Measurements from ENCODE around the gene SLC9A6.

DNA sequence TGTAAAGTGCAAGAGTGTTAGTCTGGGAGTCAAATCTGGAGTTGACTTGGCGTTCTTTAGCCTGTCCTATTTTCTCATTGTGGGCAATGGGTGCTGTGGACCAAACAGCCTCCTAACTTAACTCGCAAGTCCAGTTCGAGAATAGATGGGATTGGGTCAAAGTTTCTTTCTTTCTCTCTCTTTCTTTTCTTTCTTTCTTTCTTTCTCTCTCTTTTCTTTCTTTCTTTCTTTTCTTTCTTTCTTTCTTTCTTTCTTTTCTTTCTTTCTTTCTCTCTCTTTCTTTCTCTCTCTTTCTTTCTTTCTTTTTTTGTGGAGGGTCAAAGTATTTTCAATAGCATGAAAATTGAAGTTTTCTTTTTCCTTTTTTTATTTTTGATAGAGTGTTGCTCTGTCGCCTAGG, 3.0 kb downstream of the SLC9A6 start:
- TF ChIP-seq, protein P1, sequence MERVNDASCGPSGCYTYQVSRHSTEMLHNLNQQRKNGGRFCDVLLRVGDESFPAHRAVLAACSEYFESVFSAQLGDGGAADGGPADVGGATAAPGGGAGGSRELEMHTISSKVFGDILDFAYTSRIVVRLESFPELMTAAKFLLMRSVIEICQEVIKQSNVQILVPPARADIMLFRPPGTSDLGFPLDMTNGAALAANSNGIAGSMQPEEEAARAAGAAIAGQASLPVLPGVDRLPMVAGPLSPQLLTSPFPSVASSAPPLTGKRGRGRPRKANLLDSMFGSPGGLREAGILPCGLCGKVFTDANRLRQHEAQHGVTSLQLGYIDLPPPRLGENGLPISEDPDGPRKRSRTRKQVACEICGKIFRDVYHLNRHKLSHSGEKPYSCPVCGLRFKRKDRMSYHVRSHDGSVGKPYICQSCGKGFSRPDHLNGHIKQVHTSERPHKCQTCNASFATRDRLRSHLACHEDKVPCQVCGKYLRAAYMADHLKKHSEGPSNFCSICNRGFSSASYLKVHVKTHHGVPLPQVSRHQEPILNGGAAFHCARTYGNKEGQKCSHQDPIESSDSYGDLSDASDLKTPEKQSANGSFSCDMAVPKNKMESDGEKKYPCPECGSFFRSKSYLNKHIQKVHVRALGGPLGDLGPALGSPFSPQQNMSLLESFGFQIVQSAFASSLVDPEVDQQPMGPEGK (CRISPR knock-in tag; IDR thresholded peaks at IDR 0.05; ENCODE audit: borderline replicate concordance): no peak
- TF ChIP-seq, protein P2, sequence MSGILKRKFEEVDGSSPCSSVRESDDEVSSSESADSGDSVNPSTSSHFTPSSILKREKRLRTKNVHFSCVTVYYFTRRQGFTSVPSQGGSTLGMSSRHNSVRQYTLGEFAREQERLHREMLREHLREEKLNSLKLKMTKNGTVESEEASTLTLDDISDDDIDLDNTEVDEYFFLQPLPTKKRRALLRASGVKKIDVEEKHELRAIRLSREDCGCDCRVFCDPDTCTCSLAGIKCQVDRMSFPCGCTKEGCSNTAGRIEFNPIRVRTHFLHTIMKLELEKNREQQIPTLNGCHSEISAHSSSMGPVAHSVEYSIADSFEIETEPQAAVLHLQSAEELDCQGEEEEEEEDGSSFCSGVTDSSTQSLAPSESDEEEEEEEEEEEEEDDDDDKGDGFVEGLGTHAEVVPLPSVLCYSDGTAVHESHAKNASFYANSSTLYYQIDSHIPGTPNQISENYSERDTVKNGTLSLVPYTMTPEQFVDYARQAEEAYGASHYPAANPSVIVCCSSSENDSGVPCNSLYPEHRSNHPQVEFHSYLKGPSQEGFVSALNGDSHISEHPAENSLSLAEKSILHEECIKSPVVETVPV (CRISPR knock-in tag; IDR thresholded peaks at IDR 0.05): no peak
- TF ChIP-seq ARNTL (CRISPR knock-in tag; IDR thresholded peaks at IDR 0.05; ENCODE audit: borderline replicate concordance, low read depth) (no peak), ZFP30 (CRISPR knock-in tag; IDR thresholded peaks at IDR 0.05) (no peak), GLIS3 (CRISPR knock-in tag; IDR thresholded peaks at IDR 0.05) (no peak), TOX (CRISPR knock-in tag; IDR thresholded peaks at IDR 0.05; ENCODE audit: borderline replicate concordance) (no peak), TCF4 (CRISPR knock-in tag; IDR thresholded peaks at IDR 0.05; ENCODE audit: borderline replicate concordance) (no peak)

All from SK-N-SH treated with all-trans-retinoic acid at 6 μM for 48 hours (cell line).